Kidney (tissue), 14 donors: ENCODE data around the gene PCDH12. TPM values are rescaled to one million over a fixed set of nuclear protein-coding genes. Genes with fewer than 3 reads are reported as not detected.
A peak's percentile ranks its signal among the peaks of the same experiment; 100 is the strongest.

Experiments
- DNase-seq, 5 donors: peaks; one replicate each; pipeline ENCODE4 v3.0.0-alpha.2; 2013 to 2020
- FAIRE-seq: peaks from 2 replicates; lab custom pipeline; 2012; peaks lifted over from hg19 to GRCh38; lab: Jason Lieb, UNC
- H3K27ac ChIP-seq, 2 donors: one replicate each; pipeline ENCODE4 v1.7.0; 2013; ENCODE audit warnings: low read depth in 2 of 2, low read length in 2 of 2, inconsistent platforms in 1 of 2
- H3K27me3 ChIP-seq: one replicate; pipeline ENCODE4 v1.7.1; 2013; ENCODE audit warnings: low read length, inconsistent platforms; ENCODE audit not compliant: control insufficient read depth, insufficient read depth
- H3K36me3 ChIP-seq, 3 donors: one replicate each; pipeline versions ENCODE4 v1.7.0 to v1.7.1; 2013; ENCODE audit warnings: low read length in 3 of 3, control low read depth in 1 of 3, inconsistent platforms in 1 of 3; ENCODE audit not compliant: insufficient read depth in 3 of 3, control insufficient read depth in 2 of 3
- H3K4me1 ChIP-seq, 3 donors: one replicate each; pipeline versions ENCODE4 v1.7.0 to v1.7.1; 2013; ENCODE audit warnings: low read length in 3 of 3, inconsistent platforms in 1 of 3, low read depth in 1 of 3; ENCODE audit not compliant: control insufficient read depth in 2 of 3, insufficient read depth in 2 of 3
- H3K4me3 ChIP-seq, 3 donors: one replicate each; pipeline versions ENCODE4 v1.7.0 to v1.8.1; 2013; ENCODE audit warnings: low read length in 3 of 3, control low read depth in 1 of 3, inconsistent platforms in 1 of 3
- H3K9ac ChIP-seq, 3 donors: one replicate each; pipeline versions ENCODE4 v1.7.0 to v1.7.1; 2013; ENCODE audit warnings: low read length in 3 of 3, control low read depth in 1 of 3, inconsistent platforms in 1 of 3
- H3K9me3 ChIP-seq, 3 donors: one replicate each; pipeline versions ENCODE4 v1.7.0 to v1.7.1; 2013; ENCODE audit warnings: low read length in 3 of 3, control low read depth in 1 of 3, inconsistent platforms in 1 of 3; ENCODE audit not compliant: control insufficient read depth in 2 of 3, insufficient read depth in 1 of 3
- intact Hi-C: fragments of 100-400 bp; cut with DNase I; formaldehyde crosslinking; loops from one replicate; pipeline ENCODE4 v1.11.1; 2022
- polyA plus RNA-seq: library from polyadenylated mRNA; stranded (reverse); fragments of 350-450 nt; fragmentation: Illumina TruSeq; extraction: RNeasy Lipid Tissue Mini Kit (QIAGEN cat#74804); gene quantifications from one replicate; pipeline ENCODE4 v1.2.3, GENCODE V29; 2014; ENCODE audit warnings: low read depth, low replicate concordance; ENCODE audit not compliant: insufficient read depth
- total RNA-seq: library from RNA; stranded (reverse); fragmentation: NEBNext Ultra II Directional; extraction: Animal tissue kit (Norgen Biotek cat#: 25700); gene quantifications from one replicate; pipeline ENCODE4 v1.2.1, GENCODE V29; 2021
- TF ChIP-seq, protein P1 (sequence below): IDR thresholded peaks from 3 replicates; pipeline ENCODE4 v1.5.1; 2012; ENCODE audit warnings: mild to moderate bottlenecking, moderate library complexity, borderline replicate concordance; ENCODE audit not compliant: insufficient read depth; ENCODE audit errors: extremely low read depth
- donor health status: control.
- donor health status: control.
- donor health status: control.
- donor health status: control.
- donor health status: control.
- donor health status: DM: yes; HTN: yes; CAD: no.
- donor health status: Normal renal cell carcinoma (clear cell type).

The PCDH12 gene
- total and polyA plus RNA-seq, 2 donors from 2014 or later, result 7.4 to 14.1 TPM

DNA sequence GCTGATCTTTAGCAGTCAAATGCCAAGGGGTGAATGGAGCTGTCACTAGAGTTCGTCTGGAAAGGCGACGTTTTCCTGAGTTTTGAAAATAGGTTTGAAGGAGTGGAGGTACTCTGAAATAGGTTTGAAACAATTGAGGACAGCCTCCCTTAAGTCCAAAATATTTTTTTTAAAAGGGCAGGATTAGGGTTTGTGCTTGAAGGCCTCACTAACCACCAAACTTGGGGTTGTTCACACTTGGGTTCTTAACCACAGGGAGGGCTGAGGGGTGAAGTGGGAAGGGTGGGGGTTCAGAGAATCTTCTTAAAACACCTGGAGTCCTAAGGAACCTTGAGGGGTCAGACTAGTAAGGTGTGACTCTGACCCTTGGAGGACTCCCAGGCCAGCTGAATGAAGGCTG lies 3.5 kb upstream of the PCDH12 start:
- Histone ChIP-seq H3K27me3 (no peaks in the 10 kb centered on the region), H3K27ac (no peak overlapping the region), H3K9ac (no peak overlapping the region), H3K4me1 (peaks cover 3 to 11% (median 4%) of the 10 kb centered on the region in 3 donors), H3K9me3 (no peaks in the 10 kb centered on the region), H3K36me3 (no peaks in the 10 kb centered on the region), H3K4me3 (no peak overlapping the region)
- intact Hi-C loops, result no loop called here
- TF ChIP-seq, protein P1, sequence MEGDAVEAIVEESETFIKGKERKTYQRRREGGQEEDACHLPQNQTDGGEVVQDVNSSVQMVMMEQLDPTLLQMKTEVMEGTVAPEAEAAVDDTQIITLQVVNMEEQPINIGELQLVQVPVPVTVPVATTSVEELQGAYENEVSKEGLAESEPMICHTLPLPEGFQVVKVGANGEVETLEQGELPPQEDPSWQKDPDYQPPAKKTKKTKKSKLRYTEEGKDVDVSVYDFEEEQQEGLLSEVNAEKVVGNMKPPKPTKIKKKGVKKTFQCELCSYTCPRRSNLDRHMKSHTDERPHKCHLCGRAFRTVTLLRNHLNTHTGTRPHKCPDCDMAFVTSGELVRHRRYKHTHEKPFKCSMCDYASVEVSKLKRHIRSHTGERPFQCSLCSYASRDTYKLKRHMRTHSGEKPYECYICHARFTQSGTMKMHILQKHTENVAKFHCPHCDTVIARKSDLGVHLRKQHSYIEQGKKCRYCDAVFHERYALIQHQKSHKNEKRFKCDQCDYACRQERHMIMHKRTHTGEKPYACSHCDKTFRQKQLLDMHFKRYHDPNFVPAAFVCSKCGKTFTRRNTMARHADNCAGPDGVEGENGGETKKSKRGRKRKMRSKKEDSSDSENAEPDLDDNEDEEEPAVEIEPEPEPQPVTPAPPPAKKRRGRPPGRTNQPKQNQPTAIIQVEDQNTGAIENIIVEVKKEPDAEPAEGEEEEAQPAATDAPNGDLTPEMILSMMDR, result no peak
- DNase-seq (no peak), FAIRE-seq (no peak)

DNA sequence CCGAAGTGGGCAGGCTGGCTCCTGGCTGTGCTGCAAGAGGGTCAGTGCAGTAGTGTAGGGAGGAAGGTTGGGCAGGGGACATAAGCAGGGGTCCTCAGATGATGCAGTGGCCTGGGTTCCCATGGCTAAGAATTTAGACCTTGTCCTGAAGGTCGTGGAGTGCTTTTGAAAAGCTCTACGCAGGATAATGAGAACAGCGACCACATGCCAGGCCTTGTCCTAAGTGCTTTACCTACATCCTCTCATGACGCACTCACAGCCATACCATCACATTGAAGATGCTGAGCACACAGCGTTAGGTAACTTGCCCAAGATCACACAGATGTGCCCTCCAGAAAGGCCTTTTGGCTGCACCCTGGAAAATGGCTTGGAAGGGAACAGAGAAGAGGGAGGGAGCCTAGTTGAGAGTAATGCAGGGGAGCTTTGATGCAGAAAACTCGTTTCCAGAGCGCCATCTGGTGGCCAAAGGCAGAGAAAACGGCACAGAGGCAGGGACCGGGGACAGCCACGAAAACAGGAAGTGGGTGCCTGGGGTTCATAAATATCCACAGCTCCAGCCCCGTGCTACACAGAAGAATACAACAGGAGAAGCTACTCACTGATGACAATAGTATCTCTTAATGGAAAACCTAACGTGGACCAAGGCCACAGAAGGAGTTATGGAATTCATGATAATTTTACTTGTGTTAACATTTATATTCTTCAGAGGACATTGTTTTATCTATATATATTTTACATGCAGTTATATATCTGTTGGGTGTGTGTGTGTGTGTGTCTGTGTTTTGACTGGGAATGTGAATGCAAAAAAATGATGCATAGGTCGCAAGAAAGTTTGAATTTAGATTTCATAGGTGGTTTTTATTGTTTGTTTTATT lies 2.7 kb upstream of the PCDH12 start:
- no peak overlapping the region for H3K27ac ChIP-seq
- H3K9me3 ChIP-seq, result no peaks in the 10 kb centered on the region
- H3K9ac ChIP-seq, result no peak overlapping the region
- H3K4me1 ChIP-seq, result peaks cover 3 to 12% (median 4%) of the 10 kb centered on the region in 3 donors
- DNase-seq, result peak; percentile 89 to 96 (median 91)
- peak; percentile 13 for FAIRE-seq
- no peaks in the 10 kb centered on the region for H3K36me3 ChIP-seq
- intact Hi-C loops, result no loop called here
- H3K4me3 ChIP-seq, result no peak overlapping the region
- TF ChIP-seq, protein P1, result peak; percentile 92
- H3K27me3 ChIP-seq, result no peaks in the 10 kb centered on the region

DNA sequence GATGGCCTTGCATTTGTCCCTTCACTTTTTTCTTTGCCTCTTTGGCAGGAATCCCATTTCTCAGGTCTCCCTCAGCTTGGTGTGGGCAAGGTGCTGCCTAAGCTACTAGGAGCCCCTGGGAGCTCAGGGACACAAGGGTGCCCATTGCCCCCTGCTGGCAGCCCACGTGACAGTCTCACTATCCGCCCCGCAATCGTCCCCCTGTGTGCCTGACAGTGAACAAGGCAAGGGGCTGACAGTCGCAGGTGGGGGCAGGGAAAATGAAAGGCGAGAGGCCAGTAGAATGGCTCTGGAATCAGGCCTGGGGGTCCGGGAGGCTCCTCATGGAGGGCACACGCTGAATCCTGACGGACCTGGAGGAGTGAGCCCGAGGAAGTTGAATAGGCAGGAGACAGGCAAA lies 2.0 kb upstream of the PCDH12 start:
- TF ChIP-seq, protein P1, result no peak
- H3K27ac ChIP-seq, result no peak overlapping the region
- no peaks in the 10 kb centered on the region for H3K9me3 ChIP-seq
- no peak overlapping the region for H3K9ac ChIP-seq
- H3K4me1 ChIP-seq, result peaks cover 3 to 12% (median 4%) of the 10 kb centered on the region in 3 donors
- intact Hi-C loops, result no loop called here
- no peaks in the 10 kb centered on the region for H3K27me3 ChIP-seq
- no peak overlapping the region for H3K4me3 ChIP-seq
- no peaks in the 10 kb centered on the region for H3K36me3 ChIP-seq
- FAIRE-seq (no peak), DNase-seq (peak in 1 of 5 donors; percentile 32)
